GM18499 (cell line): ENCODE data around the gene PDX1.
"Not testable (repeated sequence)": the region's sequence is repeated elsewhere in the genome, so short reads cannot be mapped to it uniquely, and the experiment has no call there.

Source experiments
- ATAC-seq: cut with Tn5 transposase; IDR thresholded peaks from one replicate; pipeline ENCODE4 v1.9.1; 2021; ENCODE audit warnings: moderate number of reproducible peaks; ENCODE audit not compliant: insufficient read depth, unreplicated experiment

The PDX1 gene

DNA sequence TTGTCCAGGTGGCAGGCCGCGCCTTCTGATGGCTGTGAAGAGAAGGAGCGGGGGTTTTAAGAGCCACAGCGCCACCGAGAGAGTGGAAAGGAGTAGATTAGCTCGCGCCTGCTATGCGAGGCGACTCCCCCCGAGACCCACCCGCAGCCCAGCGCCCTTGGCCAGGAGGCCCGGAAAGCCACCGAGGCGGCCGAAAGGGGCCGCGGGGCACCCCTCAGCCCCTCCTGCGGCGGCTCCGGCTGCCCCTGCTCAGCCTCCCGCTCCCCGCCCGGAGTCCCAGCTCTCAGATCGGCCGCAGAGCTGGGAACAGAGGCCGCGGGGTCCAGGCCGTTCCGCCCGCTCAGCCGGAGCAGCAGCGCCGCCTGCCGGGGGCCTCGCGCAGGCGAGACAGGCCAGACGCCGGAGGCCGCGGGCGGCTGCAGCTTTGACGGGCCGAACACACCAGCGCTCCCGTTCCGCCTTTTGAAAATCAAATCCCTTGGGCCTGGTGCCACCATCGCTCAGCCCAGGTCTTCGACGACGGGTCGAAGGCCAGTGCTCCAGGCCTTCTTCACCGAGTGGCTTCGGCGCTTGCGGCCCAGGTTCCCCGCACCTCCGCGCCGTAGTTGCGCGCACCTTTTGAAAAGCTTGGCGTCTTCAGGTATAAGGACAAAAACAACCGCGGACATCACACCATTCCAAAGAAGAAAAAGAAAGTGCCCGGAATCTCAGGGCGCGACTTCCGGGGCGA, 34.0 kb downstream of the PDX1 start:
- no peak for ATAC-seq

DNA sequence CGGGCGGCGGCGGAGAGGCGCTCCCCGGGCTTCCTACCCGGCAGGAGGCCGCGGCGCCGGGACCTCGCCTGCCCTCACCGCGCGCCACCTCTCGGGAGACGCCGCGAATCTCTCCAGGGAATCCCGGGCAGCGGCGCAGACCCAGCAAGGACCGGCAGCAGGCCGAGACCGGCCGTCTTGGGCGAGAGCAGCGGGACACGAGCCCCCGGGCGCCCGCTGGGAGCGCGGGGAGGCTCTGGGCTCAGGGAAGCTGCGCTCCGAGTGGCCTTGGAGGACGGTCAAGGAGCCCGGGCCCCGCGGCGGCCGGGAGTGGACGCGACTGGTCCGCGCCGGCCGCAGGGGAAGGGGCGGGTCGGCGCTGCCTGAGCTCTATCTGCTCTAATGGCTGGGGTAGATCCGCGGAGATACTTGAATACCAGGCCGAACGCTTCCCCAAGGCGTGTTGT, 34.6 kb downstream of the PDX1 start:
- ATAC-seq = no peak

DNA sequence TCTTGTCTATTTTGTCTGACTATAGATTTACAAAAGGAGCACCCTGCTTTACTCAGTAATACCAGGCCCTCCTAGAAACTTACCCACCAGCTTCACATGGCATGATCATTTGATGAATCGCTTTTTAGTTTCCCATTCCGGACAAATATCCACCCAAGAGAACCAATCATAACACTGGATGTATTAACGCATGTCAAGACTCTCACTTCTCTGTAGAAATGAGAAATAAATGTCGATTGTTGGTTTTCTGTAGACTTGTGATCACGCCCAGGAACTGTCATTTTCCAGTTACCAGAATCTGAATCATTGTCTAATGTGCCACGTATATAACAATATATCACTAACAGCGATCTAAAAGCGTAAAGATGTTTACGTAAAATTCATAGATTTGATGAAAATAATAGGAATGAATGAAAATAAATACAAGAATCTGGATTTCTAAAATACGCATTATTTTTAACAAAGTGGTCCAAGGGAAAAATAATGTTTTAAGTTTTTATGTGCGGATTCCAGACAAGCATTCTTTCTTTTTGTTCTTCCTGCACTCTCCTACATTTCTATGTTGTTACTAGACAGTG, 35.3 kb downstream of the PDX1 start:
- ATAC-seq = no peak

- no peak for ATAC-seq
Observed at GRCh38 chr13:27956576-27957300, 36.9 kb downstream of the PDX1 start.

GRCh38 chr13:27959976-27960361, 40.2 kb downstream of the PDX1 start:
- no peak for ATAC-seq

GRCh38 chr13:27960362-27961226, 40.8 kb downstream of the PDX1 start:
- ATAC-seq = no peak

- ATAC-seq = no peak
Observed at GRCh38 chr13:27961227-27962085, 41.7 kb downstream of the PDX1 start.

DNA sequence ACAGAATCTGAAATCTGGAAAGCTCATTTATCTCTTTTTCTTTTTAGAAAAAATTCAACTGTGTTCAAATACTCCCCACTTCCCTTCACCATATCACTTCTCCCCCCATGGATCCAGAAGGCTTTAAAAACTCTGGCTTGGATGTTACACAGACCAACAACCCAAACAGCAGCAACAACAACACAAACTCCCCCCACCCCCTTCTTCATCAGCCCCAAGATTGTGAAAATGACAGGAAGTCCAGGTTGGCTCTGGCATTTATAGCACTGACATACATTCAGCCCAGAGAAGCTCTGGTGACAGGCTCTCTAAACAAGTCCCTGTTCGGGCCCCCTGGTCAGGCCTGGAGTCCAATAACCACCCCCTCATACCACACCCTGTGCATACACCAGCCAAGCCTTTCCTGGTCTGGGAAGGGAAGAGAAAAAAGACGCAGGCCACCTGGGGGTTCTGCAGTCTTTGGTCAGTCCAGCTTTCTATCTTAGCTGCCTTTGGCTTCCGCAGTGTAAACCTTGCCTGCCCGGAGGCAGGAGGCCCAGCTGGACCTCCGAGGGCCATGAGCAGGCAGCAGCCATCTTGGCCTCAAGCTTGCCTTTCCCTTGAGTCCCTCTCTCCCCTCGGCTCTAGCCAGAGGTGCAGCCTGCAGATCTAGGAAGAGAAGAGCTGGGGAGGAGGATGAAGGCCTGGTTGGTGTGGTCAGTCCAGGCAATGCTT, 42.5 kb downstream of the PDX1 start:
- no peak for ATAC-seq

GRCh38 chr13:27962982-27963381, 43.2 kb downstream of the PDX1 start:
- no peak for ATAC-seq

DNA sequence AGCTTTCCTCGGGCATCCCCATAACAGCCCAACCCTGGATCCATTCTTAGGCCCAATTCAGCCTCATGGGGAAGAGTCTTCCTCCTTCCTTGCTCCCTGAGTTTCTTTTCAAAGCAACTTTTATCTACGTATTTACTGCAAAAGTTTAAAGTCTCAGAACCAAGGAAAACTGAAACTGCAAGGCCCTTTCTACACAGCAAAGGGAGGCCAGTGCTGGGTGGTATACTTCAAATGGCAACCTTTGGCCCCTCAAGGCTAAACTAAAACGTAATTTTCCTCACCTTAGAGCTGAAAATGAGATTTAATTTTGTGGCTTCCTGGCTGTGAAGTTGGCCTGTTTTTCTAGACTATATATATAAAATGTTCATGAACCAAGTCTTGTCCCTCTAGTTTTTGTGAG, 43.7 kb downstream of the PDX1 start:
- ATAC-seq = no peak

GRCh38 chr13:27964206-27964605, 44.4 kb downstream of the PDX1 start:
- not testable (repeated sequence) for ATAC-seq

GRCh38 chr13:27964741-27965323, 45.0 kb downstream of the PDX1 start:
- no peak for ATAC-seq

GRCh38 chr13:27965343-27965739, 45.5 kb downstream of the PDX1 start:
- no peak for ATAC-seq

DNA sequence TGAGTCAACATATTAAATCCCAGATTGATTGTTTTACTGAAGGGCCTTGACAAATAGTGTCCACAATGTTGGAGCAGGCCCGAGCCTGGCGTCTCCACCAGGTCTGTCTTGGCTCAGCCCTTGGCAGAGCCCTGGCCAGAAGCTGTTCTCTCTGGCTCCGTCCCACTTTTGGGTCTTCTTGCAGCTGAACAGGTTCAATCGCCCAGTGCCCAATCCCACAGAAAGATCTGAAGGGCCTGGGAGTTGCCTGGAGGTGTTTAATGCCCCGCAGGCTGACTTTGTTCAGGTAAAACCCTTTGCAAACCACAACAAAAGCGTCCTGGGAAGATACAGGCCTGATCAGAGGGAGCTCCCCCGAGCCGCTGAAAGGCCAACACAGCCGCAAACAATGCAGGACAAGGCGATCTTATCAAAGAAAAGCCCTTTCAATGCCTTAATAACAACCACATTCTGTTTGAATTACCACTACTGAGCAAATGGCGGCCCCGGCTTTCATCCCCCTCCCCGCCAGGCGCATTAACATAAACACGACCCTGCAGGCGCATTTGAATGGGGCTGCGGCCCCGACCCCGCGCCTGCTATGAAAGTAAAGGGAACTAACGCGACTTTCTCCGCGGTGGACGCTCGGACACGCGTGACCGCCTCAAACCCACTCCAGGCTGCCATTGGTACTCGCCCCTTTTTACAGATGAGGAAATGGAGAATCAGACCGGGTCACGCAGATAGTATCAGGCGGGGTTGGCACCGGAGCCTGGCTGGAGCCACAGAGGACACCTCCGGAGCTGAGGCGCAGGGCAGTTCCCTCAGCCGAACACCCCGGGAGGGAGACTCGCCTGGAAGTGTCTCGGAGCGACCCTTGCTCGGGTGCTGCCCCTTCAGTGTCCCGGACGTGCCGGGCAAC, 46.2 kb downstream of the PDX1 start:
- no peak for ATAC-seq

DNA sequence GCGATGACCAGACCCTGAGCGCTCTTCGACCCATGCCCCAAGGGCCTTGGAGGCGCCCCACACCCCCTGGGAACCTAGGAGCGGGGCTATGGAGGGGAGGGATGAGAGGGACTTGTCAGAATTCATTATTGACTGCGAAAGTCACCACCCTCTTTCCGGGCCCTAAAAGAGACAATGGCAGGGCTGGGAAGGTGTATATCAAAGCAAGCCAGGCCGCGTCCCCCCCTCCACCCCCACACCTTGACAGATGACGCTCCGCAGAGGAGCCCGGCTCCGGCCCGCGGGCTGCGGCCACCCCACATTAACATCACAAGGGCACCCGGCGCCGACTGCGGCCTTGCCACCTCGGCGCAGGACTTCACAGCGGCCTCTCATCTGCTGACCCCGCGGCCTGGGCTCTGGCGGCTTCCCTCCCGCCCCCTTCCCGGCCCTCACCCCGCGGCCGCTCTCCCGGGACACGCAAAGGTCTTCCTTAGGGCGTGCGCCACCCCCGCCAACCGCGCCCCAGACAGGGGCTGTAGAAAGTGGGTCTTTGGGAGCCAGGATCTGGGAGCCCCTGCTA, 46.9 kb downstream of the PDX1 start:
- ATAC-seq = no peak

DNA sequence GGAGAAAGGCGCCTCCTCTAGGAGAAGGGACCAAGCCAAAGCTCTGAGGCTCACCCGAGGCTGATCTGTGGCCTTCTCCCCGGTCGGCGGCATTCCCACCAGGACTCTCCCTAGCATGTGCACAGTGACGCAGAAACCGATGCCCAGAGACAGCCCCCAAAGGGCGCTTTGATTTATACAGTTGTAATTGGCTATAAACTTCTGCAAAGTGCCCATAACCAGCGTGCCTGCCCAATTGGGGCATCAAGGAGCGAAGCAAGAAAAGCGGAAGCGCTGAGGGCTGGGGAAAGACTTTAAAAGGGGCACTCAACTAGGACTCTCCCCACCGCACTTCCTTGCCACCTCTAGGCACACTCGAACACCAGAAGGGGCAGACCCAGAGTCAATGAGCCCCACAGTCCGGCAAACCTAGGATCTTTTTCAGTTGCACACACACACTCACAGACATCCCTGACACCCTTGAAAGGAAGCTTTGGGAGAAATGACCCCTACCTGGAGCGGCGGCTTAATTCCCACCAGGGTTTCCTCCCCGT, 47.5 kb downstream of the PDX1 start:
- ATAC-seq = no peak

GRCh38 chr13:27967736-27968315, 48.0 kb downstream of the PDX1 start:
- no peak for ATAC-seq
